Loucy (cell line): Measurements from ENCODE around the gene LOXL4.
"Not testable (repeated sequence)": the region's sequence is repeated elsewhere in the genome, so short reads cannot be mapped to it uniquely, and the experiment has no call there.

Experiments
- H2AFZ ChIP-seq: fragments of 200-600 bp; sonication (generic); 2 replicates; pipeline ENCODE4 v1.6.0; 2016; ENCODE audit warnings: antibody characterized with exemption, mild to moderate bottlenecking, low read length, moderate library complexity
- H3F3A ChIP-seq: fragments of 200-600 bp; 2 replicates; pipeline ENCODE4 v1.6.0; 2016; ENCODE audit warnings: antibody characterized with exemption, low read depth, mild to moderate bottlenecking
- H3K27me3 ChIP-seq: fragments of 200-600 bp; sonication (generic); 2 replicates; pipeline ENCODE4 v1.6.1; 2014; ENCODE audit warnings: low read length, mild to moderate bottlenecking; ENCODE audit not compliant: insufficient read depth, poor library complexity, severe bottlenecking
- H3K36me3 ChIP-seq: fragments of 200-600 bp; sonication (generic); 2 replicates; pipeline ENCODE4 v1.6.1; 2016; ENCODE audit warnings: low read length; ENCODE audit not compliant: insufficient read depth
- H3K4me1 ChIP-seq: fragments of 200-600 bp; sonication (generic); 2 replicates; pipeline ENCODE4 v1.5.1; 2014; ENCODE audit warnings: low read length, mild to moderate bottlenecking; ENCODE audit not compliant: insufficient read depth, poor library complexity, severe bottlenecking
- H3K4me2 ChIP-seq: fragments of 200-600 bp; sonication (generic); 2 replicates; pipeline ENCODE4 v1.6.0; 2014; ENCODE audit warnings: antibody characterized with exemption, low read length, low read depth, mild to moderate bottlenecking; ENCODE audit not compliant: poor library complexity, severe bottlenecking
- H3K4me3 ChIP-seq: fragments of 200-600 bp; sonication (generic); 2 replicates; pipeline ENCODE4 v1.5.1; 2014; ENCODE audit warnings: low read length, mild to moderate bottlenecking, mixed read lengths; ENCODE audit not compliant: poor library complexity, severe bottlenecking
- H3K79me2 ChIP-seq: fragments of 200-600 bp; sonication (generic); 2 replicates; pipeline ENCODE4 v1.6.1; 2014; ENCODE audit warnings: low read length; ENCODE audit not compliant: insufficient read depth
- H3K9ac ChIP-seq: fragments of 200-600 bp; sonication (generic); 2 replicates; pipeline ENCODE4 v1.6.0; 2014; ENCODE audit warnings: mild to moderate bottlenecking, low read depth, low read length, moderate library complexity; ENCODE audit not compliant: poor library complexity, severe bottlenecking
- H3K9me2 ChIP-seq: fragments of 200-600 bp; sonication (generic); replicated peaks from 2 replicates; pipeline ENCODE4 v1.6.1; 2016; ENCODE audit warnings: low read depth, low read length, mixed read lengths
- H3K9me3 ChIP-seq: fragments of 200-600 bp; sonication (generic); 2 replicates; pipeline ENCODE4 v1.6.1; 2014; ENCODE audit warnings: mild to moderate bottlenecking, antibody characterized with exemption, low read length, low read depth; ENCODE audit not compliant: insufficient read depth
- H4K20me1 ChIP-seq: fragments of 200-600 bp; sonication (generic); 2 replicates; pipeline ENCODE4 v1.6.0; 2014; ENCODE audit warnings: antibody characterized with exemption, low read length, mild to moderate bottlenecking; ENCODE audit not compliant: insufficient read depth, poor library complexity, severe bottlenecking
- CTCF ChIP-seq: fragments of 200-600 bp; sonication (generic); conservative IDR thresholded peaks from 2 replicates; pipeline ENCODE4 v1.5.1; 2014; ENCODE audit warnings: mild to moderate bottlenecking, antibody characterized with exemption, low read length
- EZH2phosphoT487 ChIP-seq: fragments of 200-600 bp; IDR thresholded peaks from 2 replicates; pipeline ENCODE4 v1.6.1; 2018; ENCODE audit warnings: antibody characterized with exemption, mild to moderate bottlenecking, moderate library complexity, borderline replicate concordance

The LOXL4 gene

GRCh38 chr10:98235846-98236245 lies 32.1 kb downstream of the LOXL4 start:
- Histone ChIP-seq H3K9me3 (no peaks in the 10 kb centered on the region), H3F3A (0 out of 2 replicates have a peak, but pooled peaks cover 8% of the 10 kb centered on the region), H3K9me2 (no peaks in the 10 kb centered on the region), H3K9ac (no peak overlapping the region), H3K4me1 (peaks cover 24% of the 10 kb centered on the region), H4K20me1 (no peaks in the 10 kb centered on the region), H3K36me3 (peaks cover 57% of the 10 kb centered on the region), H3K4me2 (no peak overlapping the region), H3K27me3 (no peaks in the 10 kb centered on the region), H3K79me2 (peaks cover 9% of the 10 kb centered on the region; the same call in 1 of the 2 replicates), H3K4me3 (no peak overlapping the region), H2AFZ (no peak overlapping the region)
- TF ChIP-seq CTCF (no peak), EZH2phosphoT487 (no peak)

- TF ChIP-seq CTCF (no peak), EZH2phosphoT487 (no peak)
- H3K4me3 ChIP-seq, result no peak overlapping the region
- no peaks in the 10 kb centered on the region for H3K27me3 ChIP-seq
- no peak overlapping the region for H3K9ac ChIP-seq
- no peaks in the 10 kb centered on the region for H3F3A ChIP-seq
- H3K79me2 ChIP-seq, result peaks cover 19% of the 10 kb centered on the region; the same call in 1 of the 2 replicates
- H4K20me1 ChIP-seq, result no peaks in the 10 kb centered on the region
- peaks cover 40% of the 10 kb centered on the region for H3K36me3 ChIP-seq
- H3K4me2 ChIP-seq, result no peak overlapping the region
- no peaks in the 10 kb centered on the region for H3K9me2 ChIP-seq
- H3K9me3 ChIP-seq, result peaks cover 9% of the 10 kb centered on the region
- peaks cover 10% of the 10 kb centered on the region for H3K4me1 ChIP-seq
- no peak overlapping the region for H2AFZ ChIP-seq
These were observed 36.6 kb downstream of the LOXL4 start for GRCh38 chr10:98231417-98231816.

GRCh38 chr10:98228266-98228665 lies 39.7 kb downstream of the LOXL4 start:
- Histone ChIP-seq H3K36me3 (peaks cover 29% of the 10 kb centered on the region), H3K9me3 (peaks cover 12% of the 10 kb centered on the region), H3K79me2 (peaks cover 41% of the 10 kb centered on the region), H3K4me1 (peaks cover 16% of the 10 kb centered on the region)
- H3K4me2 ChIP-seq, H3K27me3 ChIP-seq, H4K20me1 ChIP-seq, H3K4me3 ChIP-seq, H3K9me2 ChIP-seq, H2AFZ ChIP-seq, H3K9ac ChIP-seq, H3F3A ChIP-seq: not testable (repeated sequence)

- H3K4me3 ChIP-seq, H2AFZ ChIP-seq, H3K27me3 ChIP-seq, H3K4me2 ChIP-seq, H3K9me2 ChIP-seq, H3K9ac ChIP-seq, H4K20me1 ChIP-seq, H3F3A ChIP-seq: not testable (repeated sequence)
- peaks cover 16% of the 10 kb centered on the region for H3K4me1 ChIP-seq
- peaks cover 43% of the 10 kb centered on the region for H3K79me2 ChIP-seq
- H3K36me3 ChIP-seq, result peaks cover 25% of the 10 kb centered on the region
- peaks cover 12% of the 10 kb centered on the region for H3K9me3 ChIP-seq
These were observed 40.3 kb downstream of the LOXL4 start for GRCh38 chr10:98227713-98228112.
